H1 (cell line): Measurements from ENCODE around the gene GALNT6. TPM values are rescaled to one million over a fixed set of nuclear protein-coding genes. Genes with fewer than 3 reads are reported as not detected.
A peak's percentile ranks its signal among the peaks of the same experiment; 100 is the strongest.

Experiments
- CTCF ChIA-PET: fragments of 300-600 bp; sonication (Branson Sonifier 250); formaldehyde crosslinking; loops from one replicate; lab custom pipeline; 2021; ENCODE audit not compliant: partially characterized antibody; lab: Charles Lee
- POLR2A ChIA-PET: fragments of 300-600 bp; sonication (Branson Sonifier 250); formaldehyde crosslinking; loops from one replicate; lab custom pipeline; 2021; ENCODE audit warnings: inconsistent platforms; ENCODE audit not compliant: partially characterized antibody; lab: Charles Lee
- DNase-seq, 2 experiments: peaks; one replicate each; pipeline versions ENCODE4 v3.0.0 to v3.0.0-alpha.2; 2010 to 2022; ENCODE audit warnings: low spot score in 2 of 2, low read depth in 1 of 2, mixed read lengths in 1 of 2
- FAIRE-seq: peaks from 2 replicates; lab custom pipeline; 2011; peaks lifted over from hg19 to GRCh38; lab: Jason Lieb, UNC
- H2AFZ ChIP-seq: 2 replicates; pipeline ENCODE4 v1.8.1; 2012; ENCODE audit warnings: low read length, inconsistent platforms
- H2AK5ac ChIP-seq: 2 replicates; pipeline ENCODE4 v1.6.1; 2013; ENCODE audit warnings: low read depth, low read length
- H2BK120ac ChIP-seq: replicated peaks from 2 replicates; pipeline ENCODE3; 2013; ENCODE audit warnings: low read depth, low read length, inconsistent platforms
- H2BK12ac ChIP-seq: 2 replicates; pipeline ENCODE4 v1.6.1; 2013; ENCODE audit warnings: low read depth, low read length
- H2BK15ac ChIP-seq: 2 replicates; pipeline ENCODE4 v1.6.1; 2013; ENCODE audit warnings: low read length
- H2BK20ac ChIP-seq: 2 replicates; pipeline ENCODE4 v1.6.1; 2013; ENCODE audit warnings: low read length
- H2BK5ac ChIP-seq: 2 replicates; pipeline ENCODE4 v1.6.1; 2013; ENCODE audit warnings: low read depth, low read length
- H3K14ac ChIP-seq: 2 replicates; pipeline ENCODE4 v1.6.1; 2013; ENCODE audit warnings: inconsistent platforms; ENCODE audit not compliant: insufficient read length
- H3K18ac ChIP-seq: 2 replicates; pipeline ENCODE4 v1.6.1; 2013; ENCODE audit warnings: low read length; ENCODE audit errors: extremely low read depth
- H3K23ac ChIP-seq: 2 replicates; pipeline ENCODE4 v1.6.1; 2013; ENCODE audit warnings: inconsistent platforms; ENCODE audit not compliant: insufficient read length
- H3K23me2 ChIP-seq: 2 replicates; pipeline ENCODE4 v1.6.1; 2013; ENCODE audit warnings: low read depth, low read length
- H3K27ac ChIP-seq: 2 replicates; pipeline ENCODE4 v1.6.1; 2011; ENCODE audit warnings: low read depth, low read length, inconsistent platforms
- H3K27me3 ChIP-seq, 4 experiments: replicated peaks in 1 of 4; 1 replicate in 1 of 4; 2 replicates in 3 of 4; pipeline versions ENCODE4 v1.6.1 to v1.8.1; 2011 to 2013; ENCODE audit warnings: low read length in 3 of 4, mild to moderate bottlenecking in 3 of 4, inconsistent platforms in 2 of 4, mixed read lengths in 2 of 4, moderate library complexity in 1 of 4; ENCODE audit not compliant: control insufficient read depth in 3 of 4, insufficient read depth in 3 of 4; ENCODE audit errors: extremely low read depth in 1 of 4
- H3K36me3 ChIP-seq, 4 experiments: 2 replicates each; pipeline versions ENCODE4 v1.6.1 to v1.8.1; 2011 to 2013; ENCODE audit warnings: mild to moderate bottlenecking in 4 of 4, low read length in 3 of 4, moderate library complexity in 2 of 4, control low read depth in 1 of 4, inconsistent platforms in 1 of 4; ENCODE audit not compliant: insufficient read depth in 4 of 4, control insufficient read depth in 2 of 4
- H3K4ac ChIP-seq: replicated peaks from 2 replicates; pipeline ENCODE3; 2013; ENCODE audit warnings: low read length, low read depth, mixed read lengths, inconsistent platforms; ENCODE audit not compliant: insufficient read length
- H3K4me1 ChIP-seq, 4 experiments: replicated peaks in 1 of 4; 1 replicate in 1 of 4; 2 replicates in 3 of 4; pipeline versions ENCODE4 v1.6.1 to v1.8.1; 2011 to 2013; ENCODE audit warnings: low read length in 3 of 4, inconsistent platforms in 2 of 4, mixed read lengths in 1 of 4; ENCODE audit not compliant: insufficient read depth in 4 of 4, control insufficient read depth in 3 of 4
- H3K4me2 ChIP-seq, 2 experiments: 2 replicates each; pipeline versions ENCODE4 v1.6.1 to v1.8.1; 2011 to 2013; ENCODE audit warnings: low read depth in 2 of 2, low read length in 2 of 2, control low read depth in 1 of 2, inconsistent platforms in 1 of 2, mild to moderate bottlenecking in 1 of 2; ENCODE audit not compliant: insufficient read depth in 1 of 2
- H3K4me3 ChIP-seq, 4 experiments: fragments of 200-600, 300-600 bp in 1 of 4; sonication (generic), shearing (Covaris generic), sonication (Bioruptor Twin) in 1 of 4; 2 replicates each; pipeline versions ENCODE4 v1.5.1 to v1.8.1; 2011 to 2016; ENCODE audit warnings: low read length in 4 of 4, low read depth in 3 of 4, control low read depth in 2 of 4, inconsistent platforms in 2 of 4, mild to moderate bottlenecking in 2 of 4, mixed read lengths in 1 of 4, moderate library complexity in 1 of 4; ENCODE audit not compliant: insufficient read depth in 2 of 4; ENCODE audit errors: extremely low read depth in 1 of 4
- H3K56ac ChIP-seq: replicated peaks from 2 replicates; pipeline ENCODE3; 2013; ENCODE audit warnings: low read depth, mild to moderate bottlenecking, mixed read lengths, low read length, inconsistent platforms; ENCODE audit not compliant: insufficient read length
- H3K79me1 ChIP-seq: 2 replicates; pipeline ENCODE4 v1.6.1; 2013; ENCODE audit warnings: low read depth, low read length, control low read depth
- H3K79me2 ChIP-seq, 2 experiments: 2 replicates each; pipeline versions ENCODE4 v1.6.1 to v1.8.1; 2012 to 2013; ENCODE audit warnings: low read length in 2 of 2, mild to moderate bottlenecking in 2 of 2, inconsistent platforms in 1 of 2; ENCODE audit not compliant: insufficient read depth in 2 of 2, control insufficient read depth in 1 of 2
- H3K9ac ChIP-seq, 4 experiments: replicated peaks in 1 of 4; 1 replicate in 1 of 4; 2 replicates in 3 of 4; pipeline versions ENCODE4 v1.6.1 to v1.8.1; 2011 to 2013; ENCODE audit warnings: low read depth in 3 of 4, low read length in 3 of 4, control low read depth in 2 of 4, mild to moderate bottlenecking in 2 of 4, moderate library complexity in 2 of 4, inconsistent platforms in 1 of 4; ENCODE audit errors: extremely low read depth in 1 of 4
- H3K9me3 ChIP-seq, 2 experiments: 2 replicates each; pipeline versions ENCODE4 v1.6.1 to v1.8.1; 2012 to 2013; ENCODE audit warnings: mild to moderate bottlenecking in 2 of 2, moderate library complexity in 2 of 2, control low read depth in 1 of 2, inconsistent platforms in 1 of 2, low read depth in 1 of 2, low read length in 1 of 2, mixed read lengths in 1 of 2; ENCODE audit not compliant: insufficient read depth in 2 of 2
- H4K20me1 ChIP-seq, 2 experiments: replicated peaks in 1 of 2; 2 replicates each; pipeline versions ENCODE3 to v1.8.1; 2011 to 2013; ENCODE audit warnings: inconsistent platforms in 2 of 2, low read length in 2 of 2, mild to moderate bottlenecking in 1 of 2; ENCODE audit not compliant: insufficient read depth in 2 of 2, control insufficient read depth in 1 of 2
- H4K5ac ChIP-seq: 2 replicates; pipeline ENCODE4 v1.6.1; 2013; ENCODE audit warnings: low read length, low read depth, mixed read lengths, inconsistent platforms; ENCODE audit not compliant: insufficient read length
- H4K8ac ChIP-seq: 2 replicates; pipeline ENCODE4 v1.8.0; 2013; ENCODE audit warnings: mild to moderate bottlenecking, moderate library complexity, low read length, inconsistent platforms; ENCODE audit not compliant: insufficient read depth; ENCODE audit errors: extremely low read depth
- H4K91ac ChIP-seq: replicated peaks from 2 replicates; pipeline ENCODE3; 2013; ENCODE audit warnings: low read length, mixed read lengths, inconsistent platforms; ENCODE audit not compliant: insufficient read length
- CHD1 ChIP-seq: IDR thresholded peaks from 2 replicates; pipeline ENCODE4 v1.6.1; 2012; ENCODE audit warnings: low read depth, low read length, improper control_type of control experiment
- CTCF ChIP-seq, 3 experiments: IDR thresholded peaks; 1 replicate in 2 of 3; 2 replicates in 1 of 3; pipeline versions ENCODE4 v1.5.1 to v1.6.1; 2011; ENCODE audit warnings: low read length in 3 of 3, mild to moderate bottlenecking in 3 of 3, inconsistent platforms in 2 of 3, low read depth in 1 of 3, moderate library complexity in 1 of 3; ENCODE audit not compliant: insufficient read depth in 1 of 3; ENCODE audit errors: control extremely low read depth in 1 of 3
- PHF8 ChIP-seq: fragments of 200-600 bp; sonication (generic); conservative IDR thresholded peaks from 2 replicates; pipeline ENCODE4 v1.7.1; 2012; ENCODE audit warnings: low read depth, mild to moderate bottlenecking, inconsistent platforms, low read length, moderate library complexity
- RAD21 ChIP-seq, 2 experiments: IDR thresholded peaks in 1 of 2; conservative IDR thresholded peaks in 1 of 2; 2 replicates each; pipeline ENCODE4 v1.6.1; 2011; ENCODE audit warnings: low read depth in 2 of 2, low read length in 2 of 2, improper control_type of control experiment in 1 of 2, inconsistent platforms in 1 of 2, mild to moderate bottlenecking in 1 of 2, moderate library complexity in 1 of 2
- SRF ChIP-seq: IDR thresholded peaks from 2 replicates; pipeline ENCODE4 v1.6.1; 2011; ENCODE audit warnings: mild to moderate bottlenecking, low read depth, low read length, moderate library complexity
- WGBS, 2 experiments: shearing (Covaris generic) in 1 of 2; methylation state at CpG; one replicate each; pipeline versions ENCODE4 v1.1.6 to v1.1.7; 2013 to 2015; ENCODE audit warnings: low lambda C conversion rate in 2 of 2, mixed read lengths in 2 of 2, inconsistent platforms in 1 of 2, low coverage in 1 of 2, missing lambda C conversion rate in 1 of 2; ENCODE audit not compliant: insufficient replicate concordance in 2 of 2, insufficient coverage in 1 of 2, insufficient read length in 1 of 2; ENCODE audit errors: extremely low coverage in 1 of 2, missing lambda C conversion rate in 1 of 2; 5-methylcytosine and 5-hydroxymethylcytosine counted together
- polyA plus RNA-seq, 7 experiments: library from polyadenylated mRNA; depleted of rRNA in 3 of 7; stranded (reverse) in 5 of 7; unstranded in 2 of 7; fragments of >200 nt in 5 of 7; fragments of 200-250 nt in 2 of 7; gene quantifications; 1 replicate in 5 of 7; 2 replicates in 1 of 7; 4 replicates in 1 of 7; pipeline versions ENCODE4 v1.2.1 to v1.2.3, GENCODE V29; 2011 to 2013; ENCODE audit warnings: missing spikeins in 2 of 7, mixed read lengths in 2 of 7
- total RNA-seq: library from RNA; stranded (reverse); fragmentation: NEBNext Ultra II Directional; extraction: Animal tissue kit (Norgen Biotek cat#: 25700); gene quantifications from 2 replicates; pipeline ENCODE4 v1.2.1, GENCODE V29; 2021

Gene GALNT6
- total and polyA plus RNA-seq, 2 of the 8 experiments (the other 6 are each of a cell fraction or from before 2014, with no cell fraction given) = 5.8 to 10.7 TPM

- ChIA-PET POLR2A (interaction anchor here (1.2 kb wide), 1 partner anchor 11 kb away, joined by 3 read pairs; no protein-coding TSS in a partner anchor), CTCF (interaction anchor here (0.7 to 2.1 kb wide), 3 partner anchors 10 to 112 kb away, joined by 3 to 9 read pairs (median 5); no protein-coding TSS in a partner anchor)
- no peak overlapping the region for H3K18ac ChIP-seq
- no peak overlapping the region for H2BK15ac ChIP-seq
- 91% methylated on average over 8 of the region's 8 CpGs; no CpG with 5 or more reads in 1 of the 2 experiments for WGBS, 2 experiments
- H3K27me3 ChIP-seq = no peaks in the 10 kb centered on the region
- H3K4me2 ChIP-seq = no peak overlapping the region
- no peak overlapping the region for H3K4ac ChIP-seq
- no peak overlapping the region for H4K5ac ChIP-seq
- H3K4me1 ChIP-seq = no peaks in the 10 kb centered on the region; a peak in 1 of 7 replicates
- H3K79me1 ChIP-seq = no peaks in the 10 kb centered on the region
- no peaks in the 10 kb centered on the region for H3K23me2 ChIP-seq
- no peaks in the 10 kb centered on the region for H3K9me3 ChIP-seq
- H2BK12ac ChIP-seq = no peak overlapping the region
- no peak overlapping the region for H2AK5ac ChIP-seq
- no peak overlapping the region for H4K8ac ChIP-seq
- H4K20me1 ChIP-seq = no peaks in the 10 kb centered on the region
- H3K36me3 ChIP-seq = no peaks in the 10 kb centered on the region
- no peak overlapping the region for H3K27ac ChIP-seq
- FAIRE-seq (no peak), DNase-seq (no peak)
- no peaks in the 10 kb centered on the region for H3K79me2 ChIP-seq
- H3K56ac ChIP-seq = no peak overlapping the region
- H3K4me3 ChIP-seq = no peak overlapping the region
- H2AFZ ChIP-seq = no peak overlapping the region
- no peak overlapping the region for H3K14ac ChIP-seq
- H2BK20ac ChIP-seq = no peak overlapping the region
- no peak overlapping the region for H2BK5ac ChIP-seq
- no peak overlapping the region for H2BK120ac ChIP-seq
- H3K9ac ChIP-seq = no peak overlapping the region
- no peak overlapping the region for H4K91ac ChIP-seq
- no peak overlapping the region for H3K23ac ChIP-seq
- TF ChIP-seq CHD1 (no peak), CTCF (IDR thresholded peaks at IDR 0.05; ENCODE audit: control extremely low read depth in 1 of 3, insufficient read depth in 1 of 3, low read depth in 1 of 3, low read length in 3 of 3) (peak in 1 of 3 experiments; percentile 8; a peak in 1 of 4 replicates), RAD21 (IDR thresholded peaks at IDR 0.05 in 1 of 2, conservative IDR thresholded peaks at IDR 0.05 in 1 of 2; ENCODE audit: low read depth in 2 of 2, low read length in 2 of 2) (peak; percentile 3 to 20; a peak in 2 of 4 replicates), PHF8 (no peak), SRF (no peak)
Observed at GRCh38 chr12:51409846-51410245, 18.6 kb upstream of the GALNT6 start.
